Measurements from ENCODE around the gene SLC25A26.

DNA sequence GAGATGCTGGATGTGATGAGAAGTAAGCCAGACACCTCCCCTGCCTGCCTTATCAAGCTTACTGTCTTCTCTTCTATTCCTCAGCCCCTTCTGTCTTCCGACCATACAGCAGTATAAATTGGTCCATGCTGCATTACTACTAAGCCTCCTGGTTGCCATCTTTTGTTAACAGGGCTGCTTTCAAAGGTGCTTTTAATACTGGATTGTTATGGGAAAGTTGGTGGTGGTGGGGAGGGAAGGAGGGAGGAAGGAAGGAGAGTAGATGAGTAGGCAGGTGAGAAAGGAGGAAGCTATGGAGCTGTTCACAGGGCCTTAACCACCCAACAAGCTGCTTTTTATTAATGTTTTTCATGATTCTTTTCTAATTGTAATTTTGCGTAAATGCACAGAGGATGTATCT is 114.9 kb downstream of the SLC25A26 start:
- TF ChIP-seq POLR2AphosphoS5 (IDR thresholded peaks at IDR 0.05): no peak
- TF ChIP-seq, protein P1, sequence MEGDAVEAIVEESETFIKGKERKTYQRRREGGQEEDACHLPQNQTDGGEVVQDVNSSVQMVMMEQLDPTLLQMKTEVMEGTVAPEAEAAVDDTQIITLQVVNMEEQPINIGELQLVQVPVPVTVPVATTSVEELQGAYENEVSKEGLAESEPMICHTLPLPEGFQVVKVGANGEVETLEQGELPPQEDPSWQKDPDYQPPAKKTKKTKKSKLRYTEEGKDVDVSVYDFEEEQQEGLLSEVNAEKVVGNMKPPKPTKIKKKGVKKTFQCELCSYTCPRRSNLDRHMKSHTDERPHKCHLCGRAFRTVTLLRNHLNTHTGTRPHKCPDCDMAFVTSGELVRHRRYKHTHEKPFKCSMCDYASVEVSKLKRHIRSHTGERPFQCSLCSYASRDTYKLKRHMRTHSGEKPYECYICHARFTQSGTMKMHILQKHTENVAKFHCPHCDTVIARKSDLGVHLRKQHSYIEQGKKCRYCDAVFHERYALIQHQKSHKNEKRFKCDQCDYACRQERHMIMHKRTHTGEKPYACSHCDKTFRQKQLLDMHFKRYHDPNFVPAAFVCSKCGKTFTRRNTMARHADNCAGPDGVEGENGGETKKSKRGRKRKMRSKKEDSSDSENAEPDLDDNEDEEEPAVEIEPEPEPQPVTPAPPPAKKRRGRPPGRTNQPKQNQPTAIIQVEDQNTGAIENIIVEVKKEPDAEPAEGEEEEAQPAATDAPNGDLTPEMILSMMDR (IDR thresholded peaks at IDR 0.05): no peak
- no peak for TF ChIP-seq POLR2A (IDR thresholded peaks at IDR 0.05)

Data from transverse colon (tissue), 4 donors.